ENCODE results near the gene CCDC170. TPM values are rescaled to one million over a fixed set of nuclear protein-coding genes. Genes with fewer than 3 reads are reported as not detected.

The CCDC170 gene
- total RNA-seq, 5 donors from 2014 or later (not counting 1 experiment from before 2014, with no cell fraction given), result 0.07 to 0.32 TPM; not detected in 3

DNA sequence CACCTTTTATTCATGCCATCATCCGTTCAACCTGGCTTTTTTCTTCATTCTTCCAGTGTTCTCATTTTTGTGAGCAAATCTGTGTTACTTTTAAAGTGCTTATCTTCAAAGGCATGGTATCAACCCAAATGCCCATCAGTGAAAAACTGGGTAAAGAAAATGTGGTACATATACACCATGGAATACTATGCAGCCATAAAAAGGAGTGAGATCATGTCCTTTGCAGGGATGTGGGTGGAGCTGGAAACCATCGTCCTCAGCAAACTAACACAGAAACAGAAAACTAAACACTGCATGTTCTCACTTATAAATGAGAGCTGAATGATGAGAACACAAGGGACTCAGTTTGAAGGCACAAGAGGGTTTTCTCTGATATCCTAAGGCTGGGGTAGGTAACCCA, 130.3 kb downstream of the CCDC170 start:
- Histone ChIP-seq H3K27ac (ENCODE audit: low read length) (no peak overlapping the region), H3K36me3 (ENCODE audit: control insufficient read depth in 2 of 2, extremely low read depth in 1 of 2, insufficient read depth in 1 of 2, low read length in 1 of 2) (no peaks in the 10 kb centered on the region), H3K4me1 (ENCODE audit: control insufficient read depth in 1 of 2, extremely low read depth in 1 of 2, insufficient read depth in 2 of 2, low read length in 2 of 2) (no peaks in the 10 kb centered on the region), H3K27me3 (replicated peaks in 1 of 2; ENCODE audit: control insufficient read depth in 2 of 2, extremely low read depth in 1 of 2, insufficient read depth in 2 of 2, low read length in 1 of 2) (no peaks in the 10 kb centered on the region), H3K4me3 (ENCODE audit: control insufficient read depth in 1 of 2, extremely low read depth in 1 of 2, low read length in 1 of 2) (no peak overlapping the region), H3K9me3 (no peaks in the 10 kb centered on the region)
- WGBS (ENCODE audit: insufficient coverage), result no CpG with 5 or more reads among the region's 2 CpGs
- H3K27ac Mint-ChIP-seq, result no peak overlapping the region
- ChIA-PET POLR2A (no interaction called here), CTCF (interaction anchor here in 1 of 2 donors (0.6 kb wide), 1 partner anchor 18 kb away, joined by 4 read pairs; no protein-coding TSS in a partner anchor)
- H3K36me3 Mint-ChIP-seq, result no peaks in the 10 kb centered on the region
- DNase-seq, result no peak
- no peaks in the 10 kb centered on the region for H3K9me3 Mint-ChIP-seq
- H3K4me1 Mint-ChIP-seq, result no peaks in the 10 kb centered on the region
- ATAC-seq (replicated peaks in 1 of 4), result no peak
- H3K27me3 Mint-ChIP-seq, result peaks cover 0 to 3% of the 10 kb centered on the region in 2 donors
- no peak overlapping the region for H3K4me3 Mint-ChIP-seq

DNA sequence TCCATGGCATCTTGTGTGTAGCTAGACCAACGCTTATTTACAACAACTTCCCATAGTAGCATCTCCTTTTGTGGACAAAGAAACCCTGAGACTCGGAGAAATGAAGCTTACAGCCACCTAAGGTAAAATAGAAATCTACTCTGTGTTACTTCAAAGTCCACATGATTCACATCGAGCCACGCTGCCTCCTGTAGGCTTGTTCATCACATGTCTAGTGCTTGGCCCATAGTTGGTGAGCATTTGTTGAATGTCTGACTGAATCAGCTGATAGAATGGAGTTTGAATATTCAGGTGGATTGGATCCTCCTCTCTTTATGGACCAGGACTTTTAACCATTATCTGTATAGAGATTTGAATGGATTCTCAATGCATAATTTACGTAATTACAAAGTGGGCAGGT, 130.7 kb downstream of the CCDC170 start:
- ATAC-seq (replicated peaks in 1 of 4) (no peak), DNase-seq (no peak)
- no peak overlapping the region for H3K27ac ChIP-seq (ENCODE audit: low read length)
- no peaks in the 10 kb centered on the region for H3K9me3 ChIP-seq
- H3K36me3 ChIP-seq (ENCODE audit: control insufficient read depth in 2 of 2, extremely low read depth in 1 of 2, insufficient read depth in 1 of 2, low read length in 1 of 2), result no peaks in the 10 kb centered on the region
- Mint-ChIP-seq H3K36me3 (no peaks in the 10 kb centered on the region), H3K27ac (no peak overlapping the region), H3K4me3 (no peak overlapping the region), H3K27me3 (peaks cover 0 to 3% of the 10 kb centered on the region in 2 donors), H3K9me3 (no peaks in the 10 kb centered on the region), H3K4me1 (no peaks in the 10 kb centered on the region)
- no CpG with 5 or more reads among the region's 5 CpGs for WGBS (ENCODE audit: insufficient coverage)
- H3K27me3 ChIP-seq (replicated peaks in 1 of 2; ENCODE audit: control insufficient read depth in 2 of 2, extremely low read depth in 1 of 2, insufficient read depth in 2 of 2, low read length in 1 of 2), result no peaks in the 10 kb centered on the region
- ChIA-PET CTCF (interaction anchor here in 1 of 2 donors (0.6 kb wide), 1 partner anchor 19 kb away, joined by 4 read pairs; no protein-coding TSS in a partner anchor), POLR2A (no interaction called here)
- no peak overlapping the region for H3K4me3 ChIP-seq (ENCODE audit: control insufficient read depth in 1 of 2, extremely low read depth in 1 of 2, low read length in 1 of 2)
- H3K4me1 ChIP-seq (ENCODE audit: control insufficient read depth in 1 of 2, extremely low read depth in 1 of 2, insufficient read depth in 2 of 2, low read length in 2 of 2), result no peaks in the 10 kb centered on the region

GRCh38 chr6:151624900-151625536, 131.2 kb downstream of the CCDC170 start:
- Histone ChIP-seq H3K4me1 (ENCODE audit: control insufficient read depth in 1 of 2, extremely low read depth in 1 of 2, insufficient read depth in 2 of 2, low read length in 2 of 2) (no peaks in the 10 kb centered on the region), H3K4me3 (ENCODE audit: control insufficient read depth in 1 of 2, extremely low read depth in 1 of 2, low read length in 1 of 2) (no peak overlapping the region), H3K36me3 (ENCODE audit: control insufficient read depth in 2 of 2, extremely low read depth in 1 of 2, insufficient read depth in 1 of 2, low read length in 1 of 2) (no peaks in the 10 kb centered on the region), H3K27ac (ENCODE audit: low read length) (no peak overlapping the region), H3K27me3 (replicated peaks in 1 of 2; ENCODE audit: control insufficient read depth in 2 of 2, extremely low read depth in 1 of 2, insufficient read depth in 2 of 2, low read length in 1 of 2) (peaks cover 0 to 3% of the 10 kb centered on the region in 2 experiments), H3K9me3 (no peaks in the 10 kb centered on the region)
- CTCF ChIA-PET, result interaction anchor here in 1 of 2 donors (0.6 kb wide), 1 partner anchor 19 kb away, joined by 4 read pairs; no protein-coding TSS in a partner anchor
- Mint-ChIP-seq H3K4me3 (no peak overlapping the region), H3K4me1 (no peaks in the 10 kb centered on the region), H3K9me3 (no peaks in the 10 kb centered on the region), H3K27me3 (peaks cover 3% of the 10 kb centered on the region in 2 donors), H3K36me3 (no peaks in the 10 kb centered on the region), H3K27ac (no peak overlapping the region)
- POLR2A ChIA-PET, result no interaction called here
- ATAC-seq (replicated peaks in 1 of 4) (no peak), DNase-seq (no peak)
- no CpG with 5 or more reads among the region's 7 CpGs for WGBS (ENCODE audit: insufficient coverage)

DNA sequence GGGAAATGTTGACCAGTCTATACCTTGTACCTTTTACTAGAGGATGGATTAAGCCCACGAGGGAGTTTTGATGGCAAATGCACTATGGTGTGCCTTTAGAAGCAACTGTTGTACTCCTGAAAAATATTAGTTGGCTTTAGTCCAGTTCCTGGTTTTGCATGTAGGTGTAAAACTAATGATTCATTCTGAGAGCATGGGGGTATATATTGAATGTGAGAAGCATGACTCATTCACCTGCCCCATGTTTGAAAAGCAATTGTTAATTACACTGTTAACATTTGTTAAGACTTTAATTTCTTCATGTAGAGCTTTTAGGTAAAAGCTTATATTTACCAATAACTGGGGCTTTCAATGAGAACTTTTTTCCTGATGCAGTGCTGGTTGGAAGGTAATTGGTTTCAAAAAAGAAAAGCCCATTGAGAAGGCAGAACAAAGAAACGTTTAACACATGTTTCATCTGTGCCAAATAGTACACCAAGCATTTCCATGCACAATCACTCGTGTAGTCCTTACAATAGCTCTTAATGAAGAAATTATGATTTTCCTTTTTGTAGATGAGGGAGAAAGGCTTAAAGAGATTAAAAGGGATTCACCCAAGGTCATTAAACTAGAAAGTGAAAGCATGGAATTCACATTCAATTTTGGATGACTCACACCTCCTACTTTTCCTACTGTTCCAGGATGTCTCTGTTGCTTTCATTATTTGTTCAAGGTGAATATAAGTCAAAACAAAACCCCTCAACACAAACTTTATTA, 134.1 kb downstream of the CCDC170 start:
- no peak for DNase-seq
- Mint-ChIP-seq H3K4me3 (no peak overlapping the region), H3K4me1 (no peaks in the 10 kb centered on the region), H3K27ac (no peak overlapping the region), H3K9me3 (no peaks in the 10 kb centered on the region), H3K27me3 (peaks cover 3% of the 10 kb centered on the region in 2 donors), H3K36me3 (no peaks in the 10 kb centered on the region)
- H3K4me1 ChIP-seq (ENCODE audit: control insufficient read depth in 1 of 2, extremely low read depth in 1 of 2, insufficient read depth in 2 of 2, low read length in 2 of 2), result no peaks in the 10 kb centered on the region
- no peak overlapping the region for H3K4me3 ChIP-seq (ENCODE audit: control insufficient read depth in 1 of 2, extremely low read depth in 1 of 2, low read length in 1 of 2)
- H3K9me3 ChIP-seq, result no peaks in the 10 kb centered on the region
- POLR2A ChIA-PET, result no interaction called here
- H3K36me3 ChIP-seq (ENCODE audit: control insufficient read depth in 2 of 2, extremely low read depth in 1 of 2, insufficient read depth in 1 of 2, low read length in 1 of 2), result no peaks in the 10 kb centered on the region
- no peak overlapping the region for H3K27ac ChIP-seq (ENCODE audit: low read length)
- WGBS (ENCODE audit: insufficient coverage), result 57% methylated on average over 1 of the region's 3 CpGs
- H3K27me3 ChIP-seq (replicated peaks in 1 of 2; ENCODE audit: control insufficient read depth in 2 of 2, extremely low read depth in 1 of 2, insufficient read depth in 2 of 2, low read length in 1 of 2), result peaks cover 0 to 3% of the 10 kb centered on the region in 2 experiments
- CTCF ChIA-PET, result no interaction called here
- no peak for ATAC-seq (replicated peaks in 1 of 4)

GRCh38 chr6:151629791-151630190, 136.0 kb downstream of the CCDC170 start:
- H3K4me1 ChIP-seq (ENCODE audit: control insufficient read depth in 1 of 2, extremely low read depth in 1 of 2, insufficient read depth in 2 of 2, low read length in 2 of 2), result no peaks in the 10 kb centered on the region
- peaks cover 3% of the 10 kb centered on the region in 2 donors for H3K27me3 Mint-ChIP-seq
- no peak overlapping the region for H3K27ac ChIP-seq (ENCODE audit: low read length)
- no peak overlapping the region for H3K4me3 Mint-ChIP-seq
- DNase-seq (no peak), ATAC-seq (replicated peaks in 1 of 4) (no peak)
- H3K27me3 ChIP-seq (replicated peaks in 1 of 2; ENCODE audit: control insufficient read depth in 2 of 2, extremely low read depth in 1 of 2, insufficient read depth in 2 of 2, low read length in 1 of 2), result peaks cover 0 to 3% of the 10 kb centered on the region in 2 experiments
- H3K27ac Mint-ChIP-seq, result no peak overlapping the region
- no peak overlapping the region for H3K4me3 ChIP-seq (ENCODE audit: control insufficient read depth in 1 of 2, extremely low read depth in 1 of 2, low read length in 1 of 2)
- no peaks in the 10 kb centered on the region for H3K36me3 Mint-ChIP-seq
- H3K36me3 ChIP-seq (ENCODE audit: control insufficient read depth in 2 of 2, extremely low read depth in 1 of 2, insufficient read depth in 1 of 2, low read length in 1 of 2), result no peaks in the 10 kb centered on the region
- no peaks in the 10 kb centered on the region for H3K9me3 Mint-ChIP-seq
- WGBS (ENCODE audit: insufficient coverage), result 90% methylated on average over 3 of the region's 4 CpGs
- no peaks in the 10 kb centered on the region for H3K4me1 Mint-ChIP-seq
- H3K9me3 ChIP-seq, result no peaks in the 10 kb centered on the region
- POLR2A ChIA-PET, result no interaction called here
- CTCF ChIA-PET, result no interaction called here

GRCh38 chr6:151630387-151630786, 136.6 kb downstream of the CCDC170 start:
- Mint-ChIP-seq H3K27me3 (peaks cover 3% of the 10 kb centered on the region in 2 donors), H3K4me1 (no peaks in the 10 kb centered on the region), H3K4me3 (no peak overlapping the region), H3K36me3 (no peaks in the 10 kb centered on the region), H3K9me3 (no peaks in the 10 kb centered on the region), H3K27ac (no peak overlapping the region)
- Histone ChIP-seq H3K4me3 (ENCODE audit: control insufficient read depth in 1 of 2, extremely low read depth in 1 of 2, low read length in 1 of 2) (no peak overlapping the region), H3K4me1 (ENCODE audit: control insufficient read depth in 1 of 2, extremely low read depth in 1 of 2, insufficient read depth in 2 of 2, low read length in 2 of 2) (no peaks in the 10 kb centered on the region), H3K9me3 (no peaks in the 10 kb centered on the region), H3K36me3 (ENCODE audit: control insufficient read depth in 2 of 2, extremely low read depth in 1 of 2, insufficient read depth in 1 of 2, low read length in 1 of 2) (no peaks in the 10 kb centered on the region), H3K27me3 (replicated peaks in 1 of 2; ENCODE audit: control insufficient read depth in 2 of 2, extremely low read depth in 1 of 2, insufficient read depth in 2 of 2, low read length in 1 of 2) (peaks cover 0 to 3% of the 10 kb centered on the region in 2 experiments), H3K27ac (ENCODE audit: low read length) (no peak overlapping the region)
- ATAC-seq (replicated peaks in 1 of 4) (no peak), DNase-seq (no peak)
- ChIA-PET POLR2A (no interaction called here), CTCF (interaction anchor here in 1 of 2 donors (0.7 kb wide), 2 partner anchors 97 to 358 kb away, joined by 3 to 4 read pairs; no protein-coding TSS in a partner anchor)

Measured in T-cell (primary cell).